A549 (cell line): ENCODE measurements around the gene NOD2.

Experiments used
- BHLHE40 ChIP-seq: IDR thresholded peaks from 2 replicates; pipeline ENCODE4 v1.6.1; 2012; ENCODE audit warnings: low read depth, low read length, inconsistent platforms
- CEBPB ChIP-seq, 2 experiments: fragments of >200 bp in 1 of 2; sonication (Bioruptor Twin) in 1 of 2; formaldehyde crosslinking in 1 of 2; IDR thresholded peaks; 2 replicates each; pipeline ENCODE4 v1.6.1; 2012 to 2016
- CTCF ChIP-seq: fragments of >200 bp; sonication (Bioruptor Twin); formaldehyde crosslinking; IDR thresholded peaks from 3 replicates; pipeline ENCODE4 v1.5.1; 2016
- FOSB ChIP-seq: fragments of 250-450 bp; sonication (Bioruptor Pico); IDR thresholded peaks from 2 replicates; pipeline ENCODE4 v1.5.0; 2020; ENCODE audit warnings: mild to moderate bottlenecking, moderate library complexity
- GATA3 ChIP-seq: IDR thresholded peaks from 2 replicates; pipeline ENCODE4 v1.6.1; 2012; ENCODE audit warnings: borderline replicate concordance
- MAZ ChIP-seq: fragments of 150-350 bp; IDR thresholded peaks from 2 replicates; pipeline ENCODE4 v1.6.1; 2014; ENCODE audit warnings: antibody characterized with exemption, low read depth, low read length, borderline replicate concordance
- POLR2A ChIP-seq: IDR thresholded peaks from 2 replicates; pipeline ENCODE4 v1.6.1; 2012; ENCODE audit warnings: mild to moderate bottlenecking, low read length
- REST ChIP-seq: fragments of 200-600 bp; sonication (generic); IDR thresholded peaks from 2 replicates; pipeline ENCODE4 v1.6.1; 2016; ENCODE audit warnings: antibody characterized with exemption, mild to moderate bottlenecking, moderate library complexity
- TP53 ChIP-seq: fragments of 250-450 bp; sonication (Bioruptor Pico); IDR thresholded peaks from 2 replicates; pipeline ENCODE4 v1.5.0; 2021; ENCODE audit warnings: mild to moderate bottlenecking, moderate library complexity

DNA sequence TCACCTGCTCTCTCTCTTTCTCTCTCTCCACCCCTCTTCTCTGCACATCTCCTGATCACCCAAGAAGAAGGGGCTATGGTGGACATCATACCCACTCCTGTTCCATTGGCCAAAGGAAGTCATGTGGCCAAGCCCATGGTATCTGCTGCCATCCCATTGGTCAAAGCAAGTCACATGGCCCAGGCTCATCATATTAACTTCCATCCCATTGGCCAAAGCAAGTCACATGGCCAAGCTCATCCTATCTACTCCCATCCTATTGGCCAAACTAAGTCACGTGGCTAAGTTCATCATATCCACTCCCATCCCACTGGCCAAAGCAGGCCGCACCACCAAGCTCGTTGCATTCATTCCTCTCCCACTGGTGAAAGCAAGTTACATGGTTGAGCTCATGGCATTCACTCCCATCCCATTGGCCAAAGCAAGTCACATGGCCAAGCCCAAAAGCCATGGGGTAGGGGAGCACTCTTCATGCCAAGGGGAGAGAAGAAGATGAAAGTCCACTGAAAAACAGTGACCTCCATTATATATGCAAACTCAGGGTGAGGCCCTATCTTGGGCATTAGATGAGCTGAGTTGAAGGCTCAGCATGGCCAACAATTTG is 41.5 kb upstream of the NOD2 start:
- no peak for TF ChIP-seq POLR2A
- no peak for TF ChIP-seq CTCF
- no peak for TF ChIP-seq GATA3
- TF ChIP-seq REST = no peak
- no peak for TF ChIP-seq MAZ
- no peak for TF ChIP-seq CEBPB (IDR thresholded peaks at IDR 0.05)
- no peak for TF ChIP-seq FOSB
- no peak for TF ChIP-seq BHLHE40
- no peak for TF ChIP-seq TP53
